ENCODE measurements around the gene BBC3.

DNA sequence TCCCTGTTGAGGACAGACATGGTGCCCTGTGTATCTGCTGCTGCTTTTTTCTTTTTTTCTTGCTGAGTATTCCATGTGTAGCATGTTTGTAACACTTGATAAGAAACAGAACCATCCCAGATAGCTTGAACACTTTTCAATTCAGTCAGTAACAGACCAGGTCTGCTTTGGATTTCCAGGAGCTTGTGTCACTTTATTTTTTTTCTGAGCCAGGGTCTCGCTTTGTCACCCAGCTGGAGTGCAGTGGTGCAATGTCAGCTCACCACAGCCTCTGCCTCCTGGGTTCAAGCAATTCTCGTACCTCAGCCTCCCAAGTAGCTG lies 43.7 kb downstream of the BBC3 start:
- TF ChIP-seq, protein P1, sequence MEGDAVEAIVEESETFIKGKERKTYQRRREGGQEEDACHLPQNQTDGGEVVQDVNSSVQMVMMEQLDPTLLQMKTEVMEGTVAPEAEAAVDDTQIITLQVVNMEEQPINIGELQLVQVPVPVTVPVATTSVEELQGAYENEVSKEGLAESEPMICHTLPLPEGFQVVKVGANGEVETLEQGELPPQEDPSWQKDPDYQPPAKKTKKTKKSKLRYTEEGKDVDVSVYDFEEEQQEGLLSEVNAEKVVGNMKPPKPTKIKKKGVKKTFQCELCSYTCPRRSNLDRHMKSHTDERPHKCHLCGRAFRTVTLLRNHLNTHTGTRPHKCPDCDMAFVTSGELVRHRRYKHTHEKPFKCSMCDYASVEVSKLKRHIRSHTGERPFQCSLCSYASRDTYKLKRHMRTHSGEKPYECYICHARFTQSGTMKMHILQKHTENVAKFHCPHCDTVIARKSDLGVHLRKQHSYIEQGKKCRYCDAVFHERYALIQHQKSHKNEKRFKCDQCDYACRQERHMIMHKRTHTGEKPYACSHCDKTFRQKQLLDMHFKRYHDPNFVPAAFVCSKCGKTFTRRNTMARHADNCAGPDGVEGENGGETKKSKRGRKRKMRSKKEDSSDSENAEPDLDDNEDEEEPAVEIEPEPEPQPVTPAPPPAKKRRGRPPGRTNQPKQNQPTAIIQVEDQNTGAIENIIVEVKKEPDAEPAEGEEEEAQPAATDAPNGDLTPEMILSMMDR (IDR thresholded peaks at IDR 0.05): no peak
- no peak for TF ChIP-seq POLR2AphosphoS5 (IDR thresholded peaks at IDR 0.05; ENCODE audit: insufficient read depth in 1 of 2, low read depth in 1 of 2)

Data from vagina (tissue), 2 donors.